AG09309 (cell line): ENCODE results near the gene SNX1.

Experiments used
- DNase-seq: peaks from one replicate; pipeline ENCODE4 v3.0.0-alpha.2; 2010; ENCODE audit warnings: low read depth
- H3K4me3 ChIP-seq: 2 replicates; pipeline ENCODE4 v1.5.1; 2011; ENCODE audit warnings: mild to moderate bottlenecking, low read depth, low read length, moderate library complexity; ENCODE audit not compliant: control insufficient read depth
- CTCF ChIP-seq: IDR thresholded peaks from 2 replicates; pipeline ENCODE4 v1.5.1; 2011; ENCODE audit warnings: mild to moderate bottlenecking, low read depth, low read length, inconsistent platforms; ENCODE audit not compliant: insufficient read depth, control insufficient read depth; ENCODE audit errors: missing control alignments

SNX1 gene

GRCh38 chr15:64149893-64150578 lies 54.3 kb downstream of the SNX1 start:
- no peak for DNase-seq
- TF ChIP-seq CTCF: no peak
- H3K4me3 ChIP-seq: no peak overlapping the region

- no peak for DNase-seq
- no peak for TF ChIP-seq CTCF
- H3K4me3 ChIP-seq: peak within 1 kb of the TSS; percentile 36
Measured at GRCh38 chr15:64151727-64152506, 56.1 kb downstream of the SNX1 start, which contains the start of gene SNX22. Gene SNX22 (plus strand): TSS chr15:64151731. CDS start chr15:64151776, 45 bp downstream.

GRCh38 chr15:64152507-64153387 lies 57.0 kb downstream of the SNX1 start:
- H3K4me3 ChIP-seq: peak overlapping the region; percentile 14
- no peak for TF ChIP-seq CTCF
- DNase-seq: no peak

- peak; percentile 99 for TF ChIP-seq CTCF
- peak; percentile 31 for DNase-seq
- H3K4me3 ChIP-seq: no peak overlapping the region
Measured at GRCh38 chr15:64153480-64154367, 57.9 kb downstream of the SNX1 start.

GRCh38 chr15:64155802-64156651 lies 60.2 kb downstream of the SNX1 start:
- H3K4me3 ChIP-seq: no peak overlapping the region
- no peak for DNase-seq
- TF ChIP-seq CTCF: no peak
